ENCODE measurements around the gene ZNF157.

Gene ZNF157

DNA sequence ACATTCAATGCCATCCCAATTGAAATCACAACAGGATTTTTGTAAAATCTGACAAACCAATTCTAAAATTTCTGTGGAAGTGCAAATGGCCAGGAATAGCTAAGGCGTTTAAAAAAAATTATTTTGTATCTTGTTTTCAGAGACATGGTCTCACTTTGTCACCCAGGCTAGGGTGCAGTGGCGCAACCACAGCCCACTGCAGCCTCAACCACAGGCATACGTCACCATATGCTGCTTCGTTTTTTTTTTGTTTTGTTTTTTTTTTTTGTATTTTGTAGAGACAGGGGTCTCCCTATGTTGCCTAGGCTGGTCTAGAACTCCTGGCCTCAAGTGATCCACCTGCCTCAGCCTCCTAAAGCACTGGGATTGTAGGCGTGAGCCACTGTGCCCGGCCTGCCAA lies 88.2 kb downstream of the ZNF157 start:
- DNase-seq (ENCODE audit: low read depth): no peak
- TF ChIP-seq, protein P1, sequence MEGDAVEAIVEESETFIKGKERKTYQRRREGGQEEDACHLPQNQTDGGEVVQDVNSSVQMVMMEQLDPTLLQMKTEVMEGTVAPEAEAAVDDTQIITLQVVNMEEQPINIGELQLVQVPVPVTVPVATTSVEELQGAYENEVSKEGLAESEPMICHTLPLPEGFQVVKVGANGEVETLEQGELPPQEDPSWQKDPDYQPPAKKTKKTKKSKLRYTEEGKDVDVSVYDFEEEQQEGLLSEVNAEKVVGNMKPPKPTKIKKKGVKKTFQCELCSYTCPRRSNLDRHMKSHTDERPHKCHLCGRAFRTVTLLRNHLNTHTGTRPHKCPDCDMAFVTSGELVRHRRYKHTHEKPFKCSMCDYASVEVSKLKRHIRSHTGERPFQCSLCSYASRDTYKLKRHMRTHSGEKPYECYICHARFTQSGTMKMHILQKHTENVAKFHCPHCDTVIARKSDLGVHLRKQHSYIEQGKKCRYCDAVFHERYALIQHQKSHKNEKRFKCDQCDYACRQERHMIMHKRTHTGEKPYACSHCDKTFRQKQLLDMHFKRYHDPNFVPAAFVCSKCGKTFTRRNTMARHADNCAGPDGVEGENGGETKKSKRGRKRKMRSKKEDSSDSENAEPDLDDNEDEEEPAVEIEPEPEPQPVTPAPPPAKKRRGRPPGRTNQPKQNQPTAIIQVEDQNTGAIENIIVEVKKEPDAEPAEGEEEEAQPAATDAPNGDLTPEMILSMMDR (IDR thresholded peaks at IDR 0.05; ENCODE audit: control insufficient read depth, insufficient read depth, low read depth, low read length, missing control alignments): no peak
- no peak overlapping the region for H3K4me3 ChIP-seq (ENCODE audit: control insufficient read depth, low read depth, low read length)

DNA sequence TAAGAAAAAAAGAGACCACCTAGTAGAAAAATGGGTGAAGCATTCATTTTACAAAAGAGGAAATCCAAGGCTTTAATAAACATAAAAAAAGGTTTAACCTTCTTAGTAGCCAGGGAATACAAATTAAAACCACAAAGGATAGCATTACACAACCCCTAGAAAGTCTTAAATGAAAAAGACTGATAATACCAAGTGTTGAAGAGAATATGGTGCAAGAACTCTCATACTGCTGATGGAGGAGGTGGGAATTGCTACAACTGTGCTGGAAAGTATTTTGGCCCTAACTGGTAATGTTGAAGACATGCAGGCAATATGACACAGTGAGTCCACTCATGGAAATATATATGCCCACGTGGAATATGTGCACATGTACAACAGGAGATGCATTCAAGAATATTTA lies 90.2 kb downstream of the ZNF157 start:
- no peak for DNase-seq (ENCODE audit: low read depth)
- H3K4me3 ChIP-seq (ENCODE audit: control insufficient read depth, low read depth, low read length): no peak overlapping the region
- TF ChIP-seq, protein P1 (IDR thresholded peaks at IDR 0.05; ENCODE audit: control insufficient read depth, insufficient read depth, low read depth, low read length, missing control alignments): no peak
